HG03565 (cell line): ENCODE data around the gene CNKSR3.

Source experiments
- ATAC-seq: cut with Tn5 transposase; IDR thresholded peaks from one replicate; pipeline ENCODE4 v1.9.1; 2021; ENCODE audit warnings: mild to moderate bottlenecking, moderate library complexity; ENCODE audit not compliant: unreplicated experiment

Gene CNKSR3

GRCh38 chr6:154479771-154480639 lies 30.5 kb downstream of the CNKSR3 start:
- ATAC-seq, result no peak

GRCh38 chr6:154479351-154479769 lies 31.1 kb downstream of the CNKSR3 start:
- ATAC-seq, result no peak

GRCh38 chr6:154478701-154479060 lies 31.8 kb downstream of the CNKSR3 start:
- ATAC-seq, result no peak

GRCh38 chr6:154478021-154478700 lies 32.3 kb downstream of the CNKSR3 start:
- no peak for ATAC-seq

- no peak for ATAC-seq
These were observed 34.0 kb downstream of the CNKSR3 start for GRCh38 chr6:154476494-154476893.

- ATAC-seq, result no peak
These were observed 35.6 kb downstream of the CNKSR3 start for GRCh38 chr6:154474648-154475428.

GRCh38 chr6:154473324-154473723 lies 37.2 kb downstream of the CNKSR3 start:
- ATAC-seq, result no peak

- ATAC-seq, result no peak
These were observed 38.7 kb downstream of the CNKSR3 start for GRCh38 chr6:154471609-154472362.

GRCh38 chr6:154469306-154469935 lies 41.1 kb downstream of the CNKSR3 start:
- no peak for ATAC-seq

- no peak for ATAC-seq
These were observed 41.7 kb downstream of the CNKSR3 start for GRCh38 chr6:154468760-154469159.

GRCh38 chr6:154466971-154467679 lies 43.4 kb downstream of the CNKSR3 start:
- no peak for ATAC-seq

GRCh38 chr6:154466139-154466538 lies 44.3 kb downstream of the CNKSR3 start:
- ATAC-seq, result no peak

- ATAC-seq, result no peak
These were observed 46.7 kb downstream of the CNKSR3 start for GRCh38 chr6:154463573-154464419.

GRCh38 chr6:154462425-154462824 lies 48.1 kb downstream of the CNKSR3 start:
- no peak for ATAC-seq

- ATAC-seq, result no peak
These were observed 49.1 kb downstream of the CNKSR3 start for GRCh38 chr6:154461348-154461747.

- no peak for ATAC-seq
These were observed 50.0 kb downstream of the CNKSR3 start for GRCh38 chr6:154460306-154461071.

- ATAC-seq, result no peak
These were observed 51.0 kb downstream of the CNKSR3 start for GRCh38 chr6:154459513-154459912.
